B cell (primary cell): ENCODE data around the gene HMGXB3. TPM values are rescaled to one million over a fixed set of nuclear protein-coding genes. Genes with fewer than 3 reads are reported as not detected.
A peak's percentile ranks its signal among the peaks of the same experiment; 100 is the strongest.

Experiments
- ATAC-seq: fragments of 200-7000 bp; cut with Tn5 transposase; one replicate; pipeline ENCODE4 v1.10.0; 2021; ENCODE audit warnings: low read depth, mild to moderate bottlenecking, moderate number of reproducible peaks, moderate library complexity
- CTCF ChIA-PET: fragments of 350-600 bp; sonication (Branson Sonifier 250); formaldehyde crosslinking; loops from one replicate; lab custom pipeline; 2021; ENCODE audit warnings: antibody characterized with exemption, inconsistent platforms; lab: Charles Lee
- POLR2A ChIA-PET: fragments of 350-600 bp; sonication (Branson Sonifier 250); formaldehyde crosslinking; loops from one replicate; lab custom pipeline; 2021; ENCODE audit warnings: antibody characterized with exemption; lab: Charles Lee
- DNase-seq: peaks from one replicate; pipeline ENCODE4 v3.0.0; 2013
- H2AFZ ChIP-seq: 2 replicates; pipeline ENCODE4 v1.6.1; 2012; ENCODE audit warnings: mild to moderate bottlenecking, low read depth, low read length; ENCODE audit not compliant: insufficient read depth, poor library complexity, severe bottlenecking
- H3K27ac ChIP-seq, 2 donors: 1 replicate in 1 of 2; 2 replicates in 1 of 2; pipeline ENCODE4 v1.5.1; 2012 to 2013; ENCODE audit warnings: low read length in 2 of 2, mild to moderate bottlenecking in 2 of 2, moderate library complexity in 1 of 2
- H3K27me3 ChIP-seq, 4 experiments: fragments of 200-600 bp in 1 of 4; sonication (generic) in 1 of 4; replicated peaks in 1 of 4; 1 replicate in 2 of 4; 2 replicates in 2 of 4; pipeline versions ENCODE4 v1.6.1 to v1.7.0; 2013 to 2016; ENCODE audit warnings: low read length in 3 of 4, mild to moderate bottlenecking in 2 of 4, mixed read lengths in 1 of 4, moderate library complexity in 1 of 4; ENCODE audit not compliant: insufficient read depth in 4 of 4, control insufficient read depth in 3 of 4; ENCODE audit errors: control extremely low read depth in 1 of 4
- H3K36me3 ChIP-seq, 2 experiments: replicated peaks in 1 of 2; 1 replicate in 1 of 2; 2 replicates in 1 of 2; pipeline versions ENCODE4 v1.6.1 to v1.7.1; 2013; ENCODE audit warnings: low read length in 1 of 2; ENCODE audit not compliant: insufficient read depth in 2 of 2, control insufficient read depth in 1 of 2; ENCODE audit errors: control extremely low read depth in 1 of 2, extremely low read depth in 1 of 2
- H3K4me1 ChIP-seq, 2 donors: fragments of 200-600 bp in 1 of 2; sonication (generic) in 1 of 2; 1 replicate in 1 of 2; 2 replicates in 1 of 2; pipeline versions ENCODE4 v1.5.1 to v1.6.1; 2013 to 2017; ENCODE audit warnings: low read length in 2 of 2; ENCODE audit not compliant: control insufficient read depth in 2 of 2, insufficient read depth in 2 of 2
- H3K4me2 ChIP-seq: replicated peaks from 2 replicates; pipeline ENCODE3; 2012; ENCODE audit warnings: mild to moderate bottlenecking, low read depth, low read length; ENCODE audit not compliant: poor library complexity, severe bottlenecking
- H3K4me3 ChIP-seq, 5 experiments: fragments of 200-600 bp in 1 of 5; sonication (generic) in 1 of 5; 1 replicate in 3 of 5; 2 replicates in 2 of 5; pipeline versions ENCODE4 v1.5.1 to v1.7.0; 2011 to 2016; ENCODE audit warnings: low read length in 4 of 5, mild to moderate bottlenecking in 4 of 5, low read depth in 2 of 5, control low read depth in 1 of 5, moderate library complexity in 1 of 5; ENCODE audit not compliant: insufficient read depth in 1 of 5; ENCODE audit errors: control extremely low read depth in 1 of 5, extremely low read depth in 1 of 5
- H3K79me2 ChIP-seq: fragments of 200-600 bp; sonication (generic); one replicate; pipeline ENCODE4 v1.6.0; 2016; ENCODE audit warnings: low read length; ENCODE audit not compliant: control insufficient read depth, insufficient read depth
- H3K9ac ChIP-seq: fragments of 200-600 bp; sonication (generic); 2 replicates; pipeline ENCODE4 v1.6.1; 2017; ENCODE audit warnings: mild to moderate bottlenecking, low read length, moderate library complexity
- H3K9me3 ChIP-seq, 3 donors: one replicate each; pipeline versions ENCODE4 v1.6.1 to v1.7.1; 2013; ENCODE audit warnings: low read length in 2 of 3; ENCODE audit not compliant: control insufficient read depth in 2 of 3, insufficient read depth in 1 of 3; ENCODE audit errors: control extremely low read depth in 1 of 3
- H4K20me1 ChIP-seq: 2 replicates; pipeline ENCODE4 v1.6.0; 2012; ENCODE audit warnings: mild to moderate bottlenecking, low read length; ENCODE audit not compliant: insufficient read depth, control insufficient read depth, poor library complexity, severe bottlenecking
- H3K27ac Mint-ChIP-seq: one replicate; pipeline ENCODE4 v1.8.0; 2021; ENCODE audit warnings: mixed read lengths
- H3K27me3 Mint-ChIP-seq: one replicate; pipeline ENCODE4 v1.8.0; 2021; ENCODE audit warnings: mixed read lengths
- H3K4me1 Mint-ChIP-seq: one replicate; pipeline ENCODE4 v1.8.0; 2021; ENCODE audit warnings: mixed read lengths
- H3K4me3 Mint-ChIP-seq: one replicate; pipeline ENCODE4 v1.8.0; 2021; ENCODE audit warnings: mixed read lengths
- H3K9me3 Mint-ChIP-seq: one replicate; pipeline ENCODE4 v1.8.0; 2022; ENCODE audit warnings: mixed read lengths; ENCODE audit not compliant: insufficient read depth
- CTCF ChIP-seq: fragments of 200-600 bp; IDR thresholded peaks from one replicate; pipeline ENCODE4 v1.8.0; 2022; ENCODE audit warnings: antibody characterized with exemption, mild to moderate bottlenecking
- EZH2 ChIP-seq: IDR thresholded peaks from 2 replicates; pipeline ENCODE4 v1.6.1; 2012; ENCODE audit warnings: borderline replicate concordance, low read depth, mild to moderate bottlenecking, moderate library complexity, low read length; ENCODE audit not compliant: insufficient read depth, poor library complexity, severe bottlenecking
- WGBS: methylation state at CpG from one replicate; pipeline ENCODE4 v1.1.5; 2013; ENCODE audit warnings: missing lambda C conversion rate; ENCODE audit not compliant: insufficient coverage; 5-methylcytosine and 5-hydroxymethylcytosine counted together
- intact Hi-C: fragments of 100-400 bp; cut with micrococcal nuclease; formaldehyde crosslinking; loops from one replicate; pipeline ENCODE4 v1.10.0; 2022
- polyA plus RNA-seq: library from polyadenylated mRNA; depleted of rRNA; stranded (reverse); fragments of >200 nt; gene quantifications from 2 replicates; pipeline ENCODE4 v1.2.3, GENCODE V29; 2012
- total RNA-seq, 2 donors: library from RNA; stranded (reverse); fragments of 120-200 nt in 1 of 2; gene quantifications; 1 replicate in 1 of 2; 2 replicates in 1 of 2; pipeline versions ENCODE4 v1.2.3 to v1.2.4, GENCODE V29; 2013 to 2022

Gene HMGXB3
- total and polyA plus RNA-seq, 2 donors (not counting 1 experiment from before 2014, with no cell fraction given): 28.5 to 35.7 TPM

- Histone ChIP-seq H3K27me3 (no peaks in the 10 kb centered on the region), H3K9ac (peak overlapping the region; percentile 79), H3K27ac (peak overlapping the region in 1 of 2 donors; percentile 35), H3K4me1 (peaks cover 20% of the 10 kb centered on the region in 2 donors), H3K9me3 (no peaks in the 10 kb centered on the region), H4K20me1 (no peaks in the 10 kb centered on the region), H3K36me3 (no peaks in the 10 kb centered on the region), H3K4me3 (peak overlapping the region; percentile 54 to 85 (median 79)), H3K4me2 (peak overlapping the region; percentile 83), H3K79me2 (peaks cover 11% of the 10 kb centered on the region), H2AFZ (peak overlapping the region; percentile 92)
- intact Hi-C loops: loop anchor here (5.0 to 10.0 kb wide), 2 partner anchors 451 to 1294 kb away; partner anchors contain the start of genes CD74 and GM2A
- peaks cover 29% of the 10 kb centered on the region for H3K4me1 Mint-ChIP-seq
- DNase-seq (no peak), ATAC-seq (peak; percentile 1)
- TF ChIP-seq CTCF: no peak
- no peak for TF ChIP-seq EZH2
- POLR2A ChIA-PET: interaction anchor here (1.2 to 2.3 kb wide), 2 partner anchors 39 to 40 kb away, joined by 3 to 9 read pairs; partner anchors contain the start of genes HMGXB3 and TIGD6
- peak overlapping the region; percentile 93 for H3K4me3 Mint-ChIP-seq
- H3K9me3 Mint-ChIP-seq: no peaks in the 10 kb centered on the region
- H3K27me3 Mint-ChIP-seq: no peaks in the 10 kb centered on the region
- peak overlapping the region; percentile 73 for H3K27ac Mint-ChIP-seq
- 6% methylated on average over 15 of the region's 23 CpGs for WGBS
- CTCF ChIA-PET: interaction anchor here (0.7 to 1.6 kb wide), 8 partner anchors 17 to 343 kb away, joined by 3 to 5 read pairs (median 4); no protein-coding TSS in a partner anchor
Measured at GRCh38 chr5:149961186-149961685, 39.3 kb upstream of the HMGXB3 start.

- no peak overlapping the region for H2AFZ ChIP-seq
- POLR2A ChIA-PET: interaction anchor here (0.5 to 1.2 kb wide), 3 partner anchors 39 to 1793 kb away, joined by 3 to 6 read pairs (median 3); partner anchors contain the start of genes HMGXB3 and TIGD6
- Mint-ChIP-seq H3K4me3 (peak overlapping the region; percentile 93), H3K27ac (peak overlapping the region; percentile 73), H3K27me3 (no peaks in the 10 kb centered on the region), H3K9me3 (no peaks in the 10 kb centered on the region), H3K4me1 (peaks cover 29% of the 10 kb centered on the region)
- H3K9me3 ChIP-seq: no peaks in the 10 kb centered on the region
- no peaks in the 10 kb centered on the region for H3K27me3 ChIP-seq
- 93% methylated on average over 6 of the region's 6 CpGs for WGBS
- DNase-seq: peak; percentile 26
- H3K79me2 ChIP-seq: peaks cover 14% of the 10 kb centered on the region
- H3K4me2 ChIP-seq: no peak overlapping the region
- ATAC-seq: no peak
- no peak overlapping the region for H3K4me3 ChIP-seq
- intact Hi-C loops: loop anchor here (5.0 to 10.0 kb wide), 2 partner anchors 450 to 1293 kb away; partner anchors contain the start of genes CD74 and GM2A
- H3K27ac ChIP-seq: no peak overlapping the region
- no peak for TF ChIP-seq EZH2
- TF ChIP-seq CTCF: peak; percentile 5
- no peaks in the 10 kb centered on the region for H3K36me3 ChIP-seq
- no peaks in the 10 kb centered on the region for H4K20me1 ChIP-seq
- CTCF ChIA-PET: interaction anchor here (0.7 to 1.6 kb wide), 8 partner anchors 16 to 343 kb away, joined by 3 to 5 read pairs (median 4); partner anchors contain the start of genes HMGXB3 and TIGD6
- no peak overlapping the region for H3K9ac ChIP-seq
- H3K4me1 ChIP-seq: peaks cover 20% of the 10 kb centered on the region in 2 donors
Measured at GRCh38 chr5:149961957-149962409, 38.6 kb upstream of the HMGXB3 start.
